Urinary bladder (tissue), 4 donors: Measurements from ENCODE around the gene LNX2. TPM values are rescaled to one million over a fixed set of nuclear protein-coding genes. Genes with fewer than 3 reads are reported as not detected.

Source experiments
- DNase-seq: peaks from one replicate; pipeline ENCODE4 v3.0.0-alpha.2; 2015; ENCODE audit errors: extremely low spot score
- H3K27ac ChIP-seq: one replicate; pipeline ENCODE4 v1.5.1; 2013; ENCODE audit warnings: low read depth, mild to moderate bottlenecking, moderate library complexity
- H3K36me3 ChIP-seq: one replicate; pipeline ENCODE4 v1.6.1; 2013; ENCODE audit warnings: mild to moderate bottlenecking, moderate library complexity; ENCODE audit not compliant: insufficient read depth
- H3K4me1 ChIP-seq: one replicate; pipeline ENCODE4 v1.6.1; 2013; ENCODE audit warnings: mild to moderate bottlenecking, moderate library complexity; ENCODE audit not compliant: insufficient read depth
- H3K4me3 ChIP-seq: one replicate; pipeline ENCODE4 v1.5.1; 2013; ENCODE audit warnings: low read depth, low read length
- WGBS: extraction: QIAGEN DNeasy Blood & Tissue Kit; methylation state at CpG from one replicate; pipeline ENCODE4 v1.1.7; 2013; 5-methylcytosine and 5-hydroxymethylcytosine counted together
- polyA plus RNA-seq: library from polyadenylated mRNA; stranded (reverse); fragments of 200-250 nt; gene quantifications from one replicate; pipeline ENCODE4 v1.2.3, GENCODE V29; 2013
- total RNA-seq: library from RNA; depleted of rRNA; stranded (reverse); fragments of >200 nt; gene quantifications from one replicate; pipeline ENCODE4 v1.2.3, GENCODE V29; 2014
- donor health status: healthy with polysubstance abuse.
- donor health status: healthy.

Gene LNX2
- total RNA-seq, result 11.6 TPM
- polyA plus RNA-seq, result 4.8 TPM

DNA sequence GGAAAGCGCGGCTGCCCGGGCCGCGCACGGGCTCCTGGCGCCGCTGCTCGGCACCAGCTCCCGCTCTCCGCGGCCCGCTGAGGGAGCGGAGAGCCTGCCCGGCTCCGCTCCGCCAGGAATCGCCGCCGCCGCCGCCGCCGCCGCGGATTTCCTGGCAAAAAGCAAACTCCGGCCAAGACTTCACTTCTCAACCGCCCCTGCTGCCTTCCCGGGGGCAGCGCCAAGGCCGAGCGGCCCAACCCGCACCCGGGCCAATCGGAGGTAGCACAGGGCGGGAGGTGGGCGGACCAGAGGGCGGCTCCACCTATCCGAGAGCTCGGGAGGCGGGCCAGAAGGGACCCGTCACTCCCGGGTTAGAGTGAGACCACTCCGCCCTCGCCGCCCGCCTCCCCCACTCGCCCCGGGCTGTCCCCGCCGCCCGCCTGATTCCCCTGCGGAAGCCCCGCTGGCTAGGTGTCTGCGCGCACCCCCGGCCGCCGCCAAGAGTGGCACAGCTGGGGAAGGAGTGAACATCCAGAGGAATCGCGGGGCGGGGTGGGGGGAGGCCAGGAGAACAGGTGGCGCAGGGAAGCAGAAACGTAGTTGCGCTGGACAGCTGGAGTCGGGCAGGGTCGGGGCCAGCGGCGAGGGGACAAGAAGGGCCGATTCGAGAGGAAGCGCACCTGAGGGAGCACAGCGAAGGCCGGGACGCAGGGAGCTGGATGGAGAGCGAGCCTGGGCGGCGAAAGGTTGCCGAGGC, at the start of gene LNX2:
LNX2 (minus strand) TSS at position 153 of the 739 bp plus-strand sequence. CDS start 38,826 bp downstream, outside the sequence.
- under 1% methylated on average over 78 of the region's 79 CpGs for WGBS
- H3K4me3 ChIP-seq, result peak within 1 kb of the TSS; percentile 59
- DNase-seq, result peak; percentile 90
- no peaks in the 10 kb centered on the region for H3K36me3 ChIP-seq
- peak within 1 kb of the TSS; percentile 98 for H3K27ac ChIP-seq
- peaks cover 2% of the 10 kb centered on the region for H3K4me1 ChIP-seq

DNA sequence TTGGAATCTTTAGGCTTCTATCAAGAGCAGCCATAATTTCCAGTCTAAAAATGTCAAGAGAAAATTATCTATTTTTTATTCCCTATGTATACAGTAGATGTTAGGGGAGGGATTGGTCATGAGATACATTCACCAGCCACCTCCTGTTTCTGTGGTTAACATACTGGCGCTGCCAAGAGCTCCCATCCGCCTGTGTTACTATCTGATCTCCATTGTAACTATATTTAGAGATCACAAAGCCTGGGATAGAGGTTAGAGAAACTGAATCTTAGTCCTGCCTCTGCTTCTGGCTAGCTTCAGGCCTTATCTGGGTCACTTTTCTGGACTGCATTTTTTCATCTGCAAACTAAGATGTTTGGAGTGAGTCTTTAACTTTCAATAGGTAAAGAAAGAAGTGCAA, 47.6 kb upstream of the LNX2 start:
- Histone ChIP-seq H3K36me3 (peaks cover 4% of the 10 kb centered on the region), H3K4me1 (no peaks in the 10 kb centered on the region), H3K4me3 (no peak overlapping the region), H3K27ac (no peak overlapping the region)
- 24% methylated on average over 2 of the region's 2 CpGs for WGBS
- no peak for DNase-seq

DNA sequence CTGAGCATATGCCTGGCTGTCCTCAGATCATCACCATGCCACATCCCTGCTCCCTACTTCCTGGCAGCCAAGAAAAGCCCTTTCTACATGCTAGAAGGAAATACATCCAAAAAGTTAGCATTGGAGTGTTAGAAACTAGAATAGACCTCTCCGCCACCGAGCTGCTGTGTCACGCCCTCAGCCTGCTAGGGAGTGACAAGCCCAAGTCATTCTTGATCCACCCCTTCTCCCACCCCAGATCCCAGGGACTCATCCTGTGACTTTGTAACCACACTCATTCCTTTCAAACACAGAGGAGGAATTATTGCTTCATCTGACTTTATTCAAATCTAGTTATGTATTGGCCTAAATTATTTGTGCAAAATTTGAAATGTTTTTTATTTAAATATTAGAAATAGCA, 46.6 kb upstream of the LNX2 start:
- WGBS, result 78% methylated on average over 3 of the region's 3 CpGs
- Histone ChIP-seq H3K27ac (no peak overlapping the region), H3K4me3 (no peak overlapping the region), H3K36me3 (peaks cover 4% of the 10 kb centered on the region), H3K4me1 (no peaks in the 10 kb centered on the region)
- DNase-seq, result no peak

DNA sequence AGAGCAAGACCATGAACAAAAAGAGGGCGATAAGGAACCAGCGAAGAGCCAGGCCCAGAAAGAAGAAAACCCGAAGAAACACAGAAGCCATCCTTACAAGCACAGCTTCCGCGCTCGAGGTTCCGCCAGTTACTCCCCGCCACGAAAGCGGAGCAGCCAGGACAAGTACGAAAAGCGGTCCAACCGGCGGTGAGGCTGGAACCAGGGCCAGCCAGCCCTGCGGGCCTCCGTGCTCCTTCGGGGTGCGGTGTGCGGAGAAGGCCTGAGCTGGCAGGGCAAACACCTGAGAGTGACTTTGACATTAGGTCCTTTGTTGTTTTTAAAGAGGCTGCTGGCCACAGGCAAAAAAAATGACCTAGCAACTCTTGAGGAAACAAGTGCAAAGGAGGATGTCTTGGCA, 45.4 kb upstream of the LNX2 start:
- H3K36me3 ChIP-seq, result peaks cover 4% of the 10 kb centered on the region
- no peaks in the 10 kb centered on the region for H3K4me1 ChIP-seq
- no peak overlapping the region for H3K27ac ChIP-seq
- no peak for DNase-seq
- WGBS, result 95% methylated on average over 19 of the region's 19 CpGs
- no peak overlapping the region for H3K4me3 ChIP-seq

DNA sequence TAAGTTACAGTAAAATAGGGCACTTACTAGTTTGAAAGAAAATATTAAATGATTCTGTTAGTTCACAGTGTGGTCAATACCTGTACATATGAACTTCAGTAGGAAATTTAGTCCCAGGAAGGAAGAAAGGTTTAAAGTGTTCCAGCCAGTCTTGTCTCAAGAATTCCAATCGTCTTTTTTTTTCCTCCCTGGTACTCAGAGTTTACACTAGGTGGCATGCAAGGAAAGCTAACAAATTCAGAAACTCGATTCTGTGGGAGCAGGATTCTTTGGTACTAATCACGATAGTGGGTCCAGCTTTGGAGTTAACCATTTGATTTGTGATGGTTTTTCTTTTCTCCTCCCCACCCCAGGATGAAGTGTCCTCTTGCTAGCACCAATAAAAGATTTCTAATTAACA, 45.0 kb upstream of the LNX2 start:
- H3K4me1 ChIP-seq, result no peaks in the 10 kb centered on the region
- peaks cover 4% of the 10 kb centered on the region for H3K36me3 ChIP-seq
- H3K27ac ChIP-seq, result no peak overlapping the region
- DNase-seq, result no peak
- no peak overlapping the region for H3K4me3 ChIP-seq
- 33% methylated on average over 3 of the region's 3 CpGs for WGBS

DNA sequence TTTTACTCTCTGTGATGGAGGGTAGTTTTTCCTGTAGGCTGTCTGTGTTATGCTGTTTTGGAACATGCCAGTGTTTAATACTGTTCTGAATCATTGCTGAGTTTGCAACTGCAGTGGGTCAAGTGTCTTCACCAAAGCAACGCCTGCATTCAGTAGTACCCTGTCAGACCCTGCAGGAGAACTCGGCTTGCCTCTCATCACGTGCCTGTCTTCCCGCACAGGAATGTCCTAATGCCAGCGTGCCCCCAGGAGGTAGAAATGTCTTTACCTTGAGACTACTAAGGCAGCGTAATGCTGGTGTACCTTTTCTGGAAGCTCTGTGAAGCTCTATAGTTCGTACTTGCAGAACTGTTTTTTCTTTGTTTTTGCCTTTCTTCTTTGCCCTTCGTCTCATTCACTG, 43.6 kb upstream of the LNX2 start:
- Histone ChIP-seq H3K36me3 (peaks cover 4% of the 10 kb centered on the region), H3K27ac (no peak overlapping the region), H3K4me1 (no peaks in the 10 kb centered on the region), H3K4me3 (no peak overlapping the region)
- no peak for DNase-seq
- WGBS, result 80% methylated on average over 8 of the region's 8 CpGs

DNA sequence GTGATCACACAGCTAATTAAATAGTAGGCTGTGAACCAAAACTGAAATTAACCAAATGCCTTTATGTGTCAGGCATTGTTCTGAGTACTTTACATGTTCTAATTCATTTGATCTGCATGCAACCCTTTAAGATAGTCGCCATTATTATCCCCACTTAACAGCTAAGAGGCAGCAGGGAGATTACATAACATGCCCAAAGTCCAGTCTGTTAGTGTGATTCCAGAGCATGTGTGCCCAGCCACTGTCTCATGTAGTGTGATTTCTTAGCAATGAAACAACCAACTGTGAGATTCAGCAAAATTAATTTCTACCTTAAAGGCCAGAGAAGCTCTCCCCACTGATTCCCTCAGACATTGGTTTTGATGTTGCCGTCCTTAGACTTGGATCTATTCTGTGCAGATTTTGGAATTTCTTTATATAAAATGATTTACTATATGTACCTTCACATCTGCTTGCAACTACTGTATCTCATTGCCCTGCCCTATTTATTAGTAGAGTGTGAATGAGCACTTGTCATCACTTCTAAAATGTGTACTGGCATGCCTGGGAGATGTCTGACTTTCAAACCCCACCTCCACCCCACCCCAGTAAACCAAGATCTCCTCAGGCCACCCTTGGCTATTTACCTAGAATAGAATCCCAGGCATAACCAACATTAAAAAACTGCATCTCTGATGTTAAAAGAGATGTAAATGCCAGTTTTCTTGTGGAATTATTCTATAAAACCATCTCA, 42.6 kb upstream of the LNX2 start:
- DNase-seq, result no peak
- Histone ChIP-seq H3K4me3 (no peak overlapping the region), H3K27ac (no peak overlapping the region), H3K36me3 (peaks cover 5% of the 10 kb centered on the region), H3K4me1 (no peaks in the 10 kb centered on the region)
- 92% methylated on average over 2 of the region's 2 CpGs for WGBS

DNA sequence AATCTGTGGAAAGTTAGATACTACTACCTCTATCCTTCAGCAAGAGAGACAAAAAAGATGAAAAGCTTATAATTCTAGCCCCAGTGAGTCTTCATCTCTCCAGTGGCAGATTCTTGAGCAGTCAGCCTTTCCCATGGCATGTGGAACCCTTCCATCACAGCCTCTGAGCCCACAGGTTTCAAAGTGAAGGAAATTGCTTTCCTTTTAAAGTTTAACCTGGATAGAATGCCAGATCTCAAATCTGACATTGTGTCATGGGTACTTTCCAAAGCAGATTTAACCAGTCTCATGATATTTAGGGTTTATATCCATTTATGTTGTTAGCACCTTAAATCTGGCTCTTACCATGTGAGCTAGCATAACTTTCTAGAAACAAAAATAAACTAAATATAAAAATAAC, 40.7 kb upstream of the LNX2 start:
- Histone ChIP-seq H3K4me1 (no peaks in the 10 kb centered on the region), H3K4me3 (no peak overlapping the region), H3K27ac (no peak overlapping the region), H3K36me3 (peaks cover 6% of the 10 kb centered on the region)
- DNase-seq, result no peak

DNA sequence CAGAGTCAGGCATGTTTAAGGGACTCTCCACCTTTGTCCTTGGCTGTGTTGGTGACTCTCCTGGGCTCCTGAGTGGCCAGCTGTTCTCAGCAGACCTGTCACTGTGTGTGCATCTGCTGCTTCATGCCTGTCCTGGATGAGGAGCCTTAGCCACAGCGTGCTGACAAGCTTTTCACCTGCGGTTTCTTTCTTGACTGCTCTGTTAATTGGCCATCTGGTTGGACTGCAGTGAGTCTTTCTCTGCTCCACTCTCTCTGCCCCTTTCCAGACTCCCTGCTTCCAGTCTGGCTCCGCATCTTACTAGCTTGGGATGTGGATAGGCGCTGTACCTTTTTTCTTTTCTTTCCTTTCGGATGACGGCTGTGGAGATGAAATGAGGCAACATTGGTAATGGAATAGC, 40.2 kb upstream of the LNX2 start:
- 94% methylated on average over 6 of the region's 6 CpGs for WGBS
- peaks cover 3% of the 10 kb centered on the region for H3K36me3 ChIP-seq
- no peaks in the 10 kb centered on the region for H3K4me1 ChIP-seq
- no peak overlapping the region for H3K4me3 ChIP-seq
- DNase-seq, result no peak
- no peak overlapping the region for H3K27ac ChIP-seq

DNA sequence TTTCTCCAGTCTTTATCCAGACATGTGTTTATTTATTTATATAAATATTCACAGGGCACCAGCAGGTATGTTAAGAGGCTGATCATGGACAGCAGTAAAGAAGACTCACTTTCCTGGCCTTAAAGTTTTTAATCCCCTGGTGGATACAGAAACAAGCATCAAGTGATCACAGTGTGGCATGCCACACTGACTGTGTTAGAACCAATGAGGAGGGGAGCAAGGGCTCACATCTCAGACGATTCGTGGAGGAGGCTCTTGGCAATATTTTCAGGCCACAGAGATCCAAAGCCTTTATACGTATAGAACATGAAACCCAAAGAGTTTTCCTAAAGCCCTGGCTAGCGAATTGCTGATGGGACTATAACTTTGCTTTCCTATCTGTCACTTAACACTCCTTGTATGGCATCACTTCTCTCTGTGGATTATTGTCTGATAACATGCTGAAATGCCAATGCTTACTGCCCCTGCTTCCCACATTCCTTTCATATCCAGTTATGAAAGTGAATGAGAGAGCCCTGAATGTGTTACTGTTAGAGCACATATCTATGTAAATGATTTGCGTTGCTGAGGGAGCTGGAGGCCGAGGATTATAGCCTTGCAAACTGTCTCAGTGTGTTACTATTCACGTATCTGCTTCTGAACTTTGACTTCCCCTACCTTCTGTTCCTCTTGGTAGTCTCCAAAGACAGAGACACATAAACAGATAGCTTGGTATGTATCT, 39.0 kb upstream of the LNX2 start:
- no peaks in the 10 kb centered on the region for H3K4me1 ChIP-seq
- 56% methylated on average over 7 of the region's 7 CpGs for WGBS
- H3K4me3 ChIP-seq, result no peak overlapping the region

DNA sequence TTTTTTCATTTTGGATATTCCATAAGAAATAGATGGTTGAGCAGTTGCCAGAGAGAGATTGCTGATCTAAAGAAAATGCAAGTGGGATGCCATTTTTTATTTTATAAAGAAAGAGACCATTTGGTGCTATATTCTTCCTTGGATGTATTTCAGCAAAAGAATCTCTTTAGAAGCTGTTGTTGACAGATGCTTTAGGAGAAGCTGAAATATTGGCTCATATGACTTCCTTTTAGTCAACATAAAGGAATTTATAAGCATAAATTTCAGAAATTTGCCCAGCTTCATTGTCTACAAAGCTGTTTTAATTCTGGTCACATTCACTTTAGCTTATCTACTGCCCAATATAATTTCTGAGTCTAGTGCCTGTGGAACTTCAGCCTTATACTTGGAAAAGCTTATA, 38.2 kb upstream of the LNX2 start:
- H3K4me1 ChIP-seq, result no peaks in the 10 kb centered on the region
- DNase-seq, result no peak
- H3K36me3 ChIP-seq, result peaks cover 3% of the 10 kb centered on the region
- H3K4me3 ChIP-seq, result no peak overlapping the region
- no peak overlapping the region for H3K27ac ChIP-seq

More for the DNA sequence above, 39.0 kb upstream of the LNX2 start:
- DNase-seq, result no peak
- H3K27ac ChIP-seq, result no peak overlapping the region
- H3K36me3 ChIP-seq, result peaks cover 3% of the 10 kb centered on the region

DNA sequence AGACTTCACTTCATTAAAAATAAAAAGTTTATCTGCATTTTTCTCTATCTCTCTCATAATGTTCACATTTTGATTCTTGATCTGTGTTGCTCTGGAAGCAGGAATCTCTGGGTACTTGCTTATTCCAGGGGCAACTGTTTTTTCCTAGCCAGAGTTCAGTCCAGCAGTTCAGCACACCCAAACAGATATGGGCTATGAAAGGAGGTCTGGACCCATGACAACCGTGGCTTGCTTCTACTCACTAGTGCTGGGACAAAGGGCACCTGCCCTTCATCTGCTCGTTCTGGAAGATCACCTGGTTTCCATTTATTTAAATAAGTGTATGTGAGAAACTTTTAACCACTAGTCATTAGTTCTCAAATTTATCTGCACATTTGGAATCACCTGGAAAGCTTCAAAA, 37.4 kb upstream of the LNX2 start:
- Histone ChIP-seq H3K4me1 (no peaks in the 10 kb centered on the region), H3K27ac (no peak overlapping the region), H3K4me3 (no peak overlapping the region), H3K36me3 (peaks cover 3% of the 10 kb centered on the region)
- WGBS, result 80% methylated on average over 2 of the region's 2 CpGs
- no peak for DNase-seq

DNA sequence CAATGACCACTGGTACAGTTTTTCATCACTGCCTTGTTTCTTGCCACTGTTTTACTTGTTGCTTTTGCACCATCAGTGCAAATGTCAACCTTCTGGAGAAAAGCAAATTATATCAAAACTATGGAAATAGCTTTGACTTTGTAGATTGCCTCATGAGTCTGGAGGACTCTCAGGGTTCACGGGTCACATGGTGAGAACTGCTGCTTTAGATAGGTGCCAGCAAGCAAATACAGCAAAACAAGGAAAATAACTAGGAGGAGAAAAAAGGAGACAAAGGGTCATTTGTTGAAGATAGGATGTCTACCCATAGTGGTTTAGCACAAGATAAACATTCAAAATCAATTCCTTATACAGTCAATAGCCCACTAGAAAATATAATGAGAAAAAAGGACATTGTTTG, 34.5 kb upstream of the LNX2 start:
- H3K4me1 ChIP-seq, result no peaks in the 10 kb centered on the region
- peaks cover 3% of the 10 kb centered on the region for H3K36me3 ChIP-seq
- 100% methylated on average over 1 of the region's 1 CpG for WGBS
- no peak overlapping the region for H3K4me3 ChIP-seq
- no peak for DNase-seq
- no peak overlapping the region for H3K27ac ChIP-seq

DNA sequence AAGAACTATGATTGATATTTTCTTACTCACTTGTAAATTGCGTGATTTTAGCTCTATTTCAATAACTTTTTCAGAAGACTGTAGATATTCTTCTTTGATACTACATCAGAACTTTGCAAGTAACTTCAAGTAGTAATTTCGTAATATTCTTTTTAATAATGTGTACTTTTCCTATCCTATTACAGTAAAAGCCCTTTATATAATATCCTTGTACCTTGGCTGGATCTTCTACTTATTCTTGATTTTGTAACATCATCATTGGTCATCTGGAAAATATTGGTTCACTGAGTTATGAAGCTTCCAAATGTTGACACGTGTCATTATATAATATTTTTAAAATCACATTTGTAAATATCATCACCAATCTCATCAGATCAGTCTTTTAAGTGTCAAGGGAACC, 33.7 kb upstream of the LNX2 start:
- no peaks in the 10 kb centered on the region for H3K4me1 ChIP-seq
- no peak for DNase-seq
- no peak overlapping the region for H3K27ac ChIP-seq
- no peak overlapping the region for H3K4me3 ChIP-seq
- H3K36me3 ChIP-seq, result peaks cover 4% of the 10 kb centered on the region
- WGBS, result 93% methylated on average over 3 of the region's 3 CpGs
